Bone marrow (tissue), 2 donors: ENCODE results near the gene ETV6.

ENCODE experiments used
- DNase-seq, 2 donors: peaks; one replicate each; lab custom pipeline; 2025; lab: John Stamatoyannopoulos, UW

ETV6 gene

DNA sequence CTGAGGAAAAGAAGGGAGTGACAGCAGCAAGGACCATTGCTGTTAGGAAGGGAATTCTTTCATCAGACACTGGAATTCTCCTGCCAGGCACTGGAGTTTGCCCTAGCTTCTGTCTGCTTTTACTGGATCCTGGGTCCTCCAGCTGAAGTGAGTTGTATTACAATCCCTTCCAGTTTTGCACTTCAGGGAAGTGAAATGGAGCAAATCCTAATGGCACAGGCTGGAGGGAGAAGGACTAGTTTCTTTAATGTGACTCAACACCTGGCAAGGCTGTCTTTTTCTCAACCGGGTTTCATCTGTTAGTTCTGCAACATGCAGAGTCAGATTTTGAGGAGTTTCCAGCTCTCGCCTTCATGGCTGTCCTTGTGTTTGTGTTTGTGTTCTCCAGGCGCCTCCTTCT, 45.8 kb downstream of the ETV6 start:
- no peak for DNase-seq

DNA sequence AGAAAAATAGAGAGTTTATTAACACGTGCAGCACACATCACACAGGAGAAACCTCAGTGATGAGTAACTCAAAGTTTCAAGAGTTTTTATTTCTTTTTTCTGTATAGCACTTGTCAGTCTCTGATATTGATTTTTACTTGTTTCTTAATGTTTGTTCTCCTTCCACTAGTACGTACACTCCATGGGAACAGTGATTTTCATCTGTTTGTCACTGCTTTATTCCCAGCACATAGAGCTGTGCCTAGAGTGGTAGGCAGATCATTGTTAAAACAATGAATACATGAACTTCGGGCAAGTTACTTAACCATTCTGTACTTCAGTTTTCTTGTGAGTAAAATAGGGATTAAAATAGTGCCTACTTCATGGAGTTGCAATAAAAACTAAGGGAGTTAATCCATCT, 46.6 kb downstream of the ETV6 start:
- DNase-seq: no peak

DNA sequence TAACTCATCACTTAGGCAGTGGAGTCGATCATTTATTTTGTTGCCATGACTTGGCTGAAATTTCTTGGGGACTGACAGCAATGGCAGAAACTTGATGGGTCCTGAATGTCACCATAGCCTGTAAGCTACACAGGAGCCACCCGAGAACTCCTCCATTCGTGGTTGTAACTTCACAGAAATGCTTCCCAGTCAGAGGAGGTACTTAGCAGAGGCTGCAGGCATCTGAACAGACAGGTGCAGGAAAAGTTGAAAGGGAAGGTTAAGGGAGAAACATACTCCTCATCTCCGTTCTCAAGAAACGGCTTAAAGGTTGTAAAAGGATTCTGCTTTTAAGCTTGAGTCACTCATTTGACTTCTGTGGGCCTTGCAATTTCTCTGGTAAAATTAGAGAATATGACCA, 47.7 kb downstream of the ETV6 start:
- no peak for DNase-seq

DNA sequence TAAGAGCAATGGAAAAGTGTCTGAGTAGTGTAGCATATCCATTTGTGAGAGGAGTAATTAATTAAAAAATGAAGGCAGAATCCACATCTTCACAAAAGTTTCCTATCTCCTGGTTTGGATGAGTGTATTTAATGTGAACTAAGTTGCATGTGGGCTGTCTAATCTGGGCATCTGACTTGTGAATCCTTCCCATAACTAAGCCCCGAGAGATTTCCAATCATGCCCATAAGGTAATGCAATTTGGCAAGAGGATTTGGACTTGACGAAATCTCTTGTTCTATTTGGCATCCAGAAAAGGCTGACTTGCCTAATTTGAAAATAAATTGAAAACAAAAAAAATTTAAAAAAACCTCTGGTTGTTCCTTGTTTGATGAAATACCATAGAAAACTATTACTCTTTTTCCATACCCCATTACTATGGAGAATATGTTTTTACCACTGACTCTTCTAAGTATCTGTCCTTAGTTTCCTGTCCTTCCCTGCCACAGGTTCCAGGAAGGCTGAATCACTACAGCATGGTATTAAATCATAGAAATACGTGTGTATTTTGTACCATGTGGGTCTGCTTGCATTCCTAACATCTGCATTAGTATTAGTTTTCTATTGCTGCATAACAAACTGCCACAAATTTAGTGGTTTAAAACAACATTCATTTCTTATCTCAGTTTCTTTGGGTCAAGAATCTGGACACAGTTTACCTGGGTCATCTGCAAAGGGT, 48.4 kb downstream of the ETV6 start:
- no peak for DNase-seq

DNA sequence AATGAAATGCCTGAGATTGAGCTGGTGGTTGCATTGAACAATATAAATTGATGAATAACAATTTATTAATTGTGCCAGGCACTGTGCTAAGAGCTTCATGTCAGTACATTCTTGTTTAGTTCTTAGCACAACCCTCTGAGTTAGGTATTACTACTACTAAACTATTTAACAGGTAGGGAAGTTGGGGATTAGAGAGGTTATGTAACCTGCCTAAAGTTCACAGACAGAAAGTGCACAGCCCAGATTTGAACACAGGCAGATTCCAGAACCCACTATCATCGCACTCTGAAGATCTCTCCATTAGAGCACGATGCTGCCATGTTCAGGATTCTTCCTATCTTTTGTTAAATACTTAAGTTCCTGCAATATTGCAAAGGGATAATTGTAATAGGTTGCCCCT, 49.3 kb downstream of the ETV6 start:
- no peak for DNase-seq

DNA sequence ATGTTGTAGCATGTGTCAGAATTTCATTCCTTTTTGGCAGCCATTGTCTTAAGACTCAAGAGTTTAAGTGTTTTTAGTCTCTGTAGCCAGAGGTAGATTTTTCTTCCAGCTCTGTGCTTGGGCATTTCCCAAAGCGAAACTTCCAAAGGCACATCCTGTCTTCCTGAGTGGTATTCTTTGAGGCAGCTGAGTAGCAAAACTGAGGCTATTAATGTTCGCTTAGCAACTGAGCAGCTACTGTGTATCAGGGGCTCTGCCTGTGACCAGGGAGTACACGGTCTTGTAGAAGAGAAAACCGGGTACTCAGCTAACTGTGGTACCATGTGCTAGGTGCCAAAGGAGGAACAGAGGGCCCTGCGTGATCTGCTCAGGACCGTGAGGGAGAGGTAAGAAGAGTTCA, 52.0 kb downstream of the ETV6 start:
- no peak for DNase-seq

DNA sequence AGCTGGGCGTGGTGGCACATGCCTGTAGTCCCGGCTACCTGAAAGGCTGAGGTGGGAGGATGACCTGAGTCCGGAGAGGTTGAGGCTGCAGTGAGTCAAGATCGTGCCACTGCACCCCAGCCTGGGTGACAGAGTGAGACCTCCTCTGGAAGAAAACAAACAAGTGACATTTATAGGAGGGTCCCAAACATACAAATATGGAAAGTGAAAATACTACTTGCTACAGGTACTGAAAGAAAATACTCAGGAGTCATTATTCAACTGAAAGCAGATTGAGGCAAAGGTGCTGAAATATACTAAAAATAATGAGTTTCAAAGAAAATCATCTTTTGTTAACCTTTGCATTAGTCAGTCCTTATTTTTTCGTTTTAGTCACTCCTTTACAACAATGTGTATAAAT, 53.5 kb downstream of the ETV6 start:
- no peak for DNase-seq

DNA sequence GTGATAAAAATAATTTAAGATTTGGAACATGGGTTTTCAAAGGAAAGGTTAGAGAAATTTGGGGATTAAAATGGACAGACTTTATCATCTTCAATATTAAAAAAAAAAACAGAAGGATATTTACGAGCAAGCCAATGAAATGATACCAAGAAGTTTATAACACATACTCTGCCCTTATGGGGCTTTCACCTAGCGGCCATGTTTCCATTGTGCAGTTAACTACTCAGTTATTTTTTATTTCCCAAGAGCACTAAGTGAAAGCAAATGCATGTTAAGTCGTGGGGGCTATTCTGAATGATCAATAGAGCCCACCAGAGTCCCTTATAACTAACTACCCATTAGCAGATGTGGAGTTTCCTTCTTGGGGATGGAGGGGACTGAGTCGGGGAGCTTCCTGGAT, 53.9 kb downstream of the ETV6 start:
- DNase-seq: no peak

DNA sequence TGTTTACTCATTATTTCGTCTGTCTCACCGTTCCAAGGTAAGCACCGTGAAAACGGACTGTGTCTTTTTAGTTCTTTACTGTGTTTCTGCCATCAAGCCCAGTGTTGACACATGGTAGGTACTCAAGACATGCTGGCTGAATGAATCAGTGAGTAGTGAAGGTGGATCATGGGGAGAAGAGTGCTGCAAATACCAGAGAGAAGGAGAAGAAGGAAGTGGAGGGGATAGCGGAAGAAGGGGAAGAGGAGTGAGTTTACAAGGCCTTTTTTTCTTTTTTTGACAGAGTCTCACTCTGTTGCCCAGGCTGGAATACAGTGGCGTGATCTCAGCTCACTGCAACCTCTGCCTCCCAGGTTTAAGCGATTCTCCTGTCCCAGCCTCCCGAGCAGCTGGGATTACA, 54.6 kb downstream of the ETV6 start:
- DNase-seq: no peak

DNA sequence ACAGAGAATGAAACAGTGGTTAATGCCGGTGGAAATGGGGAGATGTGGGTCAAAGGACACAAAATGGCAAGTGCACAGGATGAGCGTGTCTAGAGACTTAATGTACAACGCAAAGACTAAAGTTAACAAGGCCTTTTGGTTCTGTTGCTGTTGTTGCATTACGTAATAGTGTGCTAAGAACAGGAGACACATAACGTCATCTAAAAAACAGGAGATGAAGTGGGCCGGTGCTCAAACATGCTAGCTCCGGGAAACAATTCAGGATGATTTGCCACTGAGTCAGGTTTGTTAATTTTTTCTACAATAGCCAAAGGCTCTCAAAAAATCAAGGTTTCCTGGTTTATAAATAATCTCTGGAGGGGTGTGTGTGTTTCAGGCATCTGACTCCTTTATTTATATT, 55.5 kb downstream of the ETV6 start:
- no peak for DNase-seq

DNA sequence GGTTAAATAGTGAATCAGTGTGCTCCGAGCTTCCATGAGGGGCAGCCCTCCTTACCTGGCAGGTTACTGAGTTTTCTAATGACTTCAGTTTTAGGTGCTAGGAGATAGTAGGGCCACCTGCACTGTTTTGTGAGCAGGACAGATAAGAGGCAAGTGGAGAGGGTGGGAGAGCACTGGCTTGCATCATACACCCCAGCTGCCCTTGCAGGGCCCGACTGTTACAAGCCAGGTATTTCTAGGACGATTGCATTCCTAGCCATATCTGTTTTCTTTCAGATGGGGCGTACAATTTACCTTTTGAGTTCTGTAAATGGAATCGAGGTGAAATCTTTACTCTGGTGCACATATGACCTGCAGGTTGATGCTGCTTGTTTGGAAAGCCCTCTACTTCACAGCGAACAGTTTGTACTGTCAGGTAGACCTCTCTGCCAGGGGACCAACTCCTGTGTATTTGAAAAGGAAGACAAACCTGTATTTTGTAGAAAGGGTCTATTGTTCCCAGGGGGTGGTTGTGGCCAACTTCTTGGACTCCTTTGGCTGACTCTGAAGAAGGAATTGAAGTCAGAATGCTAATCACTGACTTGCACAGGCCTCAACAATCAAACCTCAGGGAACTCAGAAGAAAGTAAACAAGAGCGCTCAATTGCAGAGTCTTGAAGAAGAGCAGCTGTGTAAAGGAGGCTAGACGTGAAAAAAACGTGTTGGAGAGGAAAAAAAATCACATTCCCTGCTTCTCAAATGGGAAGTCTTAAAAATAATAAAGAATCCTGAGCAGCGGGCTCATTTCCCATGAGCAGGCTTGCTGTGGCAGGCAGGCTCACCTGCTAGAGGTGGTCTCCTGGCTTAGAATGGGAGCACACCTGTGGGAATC, 57.3 kb downstream of the ETV6 start:
- no peak for DNase-seq

DNA sequence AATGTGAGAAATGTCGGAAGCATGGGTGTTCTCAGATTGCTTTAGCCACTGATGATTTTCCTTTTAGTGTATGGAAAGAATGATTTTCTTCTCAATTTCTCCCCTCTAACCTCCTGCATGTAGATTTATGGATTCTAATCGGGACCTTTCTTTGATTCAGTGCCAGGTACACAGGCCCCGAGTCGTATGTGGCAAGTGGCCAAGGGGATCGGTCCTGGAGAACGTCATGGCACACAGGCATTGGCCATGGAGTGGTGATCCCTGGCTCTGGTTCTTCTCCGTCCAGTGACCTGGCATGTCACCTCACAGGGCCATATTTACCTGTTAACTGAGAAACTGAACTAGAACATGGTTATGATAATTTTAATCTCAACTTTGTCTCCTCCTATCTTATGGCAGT, 58.1 kb downstream of the ETV6 start:
- DNase-seq: no peak

DNA sequence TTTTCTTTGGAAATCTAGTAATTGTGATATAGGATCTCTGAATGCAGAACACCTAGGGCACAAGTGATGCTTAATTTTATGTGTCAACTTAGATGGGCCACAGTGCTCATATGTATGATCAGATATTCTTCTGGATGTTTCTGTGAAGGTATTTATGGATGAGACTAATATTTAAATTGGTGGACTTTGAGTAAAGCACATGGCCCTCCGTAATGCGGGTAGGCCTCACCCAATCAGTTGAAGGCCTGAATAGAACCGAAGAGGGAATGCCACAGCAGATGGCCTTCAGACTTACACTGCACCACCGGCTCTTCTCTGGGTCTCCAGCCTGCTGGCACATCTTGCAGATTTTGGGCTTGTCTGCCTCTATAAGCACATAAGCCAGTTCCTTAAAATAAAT, 60.0 kb downstream of the ETV6 start:
- no peak for DNase-seq

DNA sequence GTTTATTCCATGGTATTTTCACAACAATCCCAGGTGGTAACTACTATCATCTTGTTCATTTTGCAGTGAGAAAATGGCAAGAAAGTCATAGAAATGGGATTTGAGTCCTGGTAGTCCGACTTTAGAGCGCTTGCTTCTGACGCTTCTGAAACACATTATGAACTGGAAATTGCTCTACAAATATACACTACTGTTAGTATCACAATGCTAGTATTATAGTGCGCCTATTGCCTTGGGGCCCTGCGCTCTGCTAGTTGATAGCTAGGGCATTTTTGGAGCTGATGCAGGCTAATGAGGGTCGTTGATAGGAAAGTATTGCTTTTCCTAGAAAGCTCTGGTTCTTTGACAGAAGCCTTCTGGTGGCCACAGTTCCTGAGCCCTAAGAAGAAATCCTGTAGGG, 61.0 kb downstream of the ETV6 start:
- DNase-seq: no peak

DNA sequence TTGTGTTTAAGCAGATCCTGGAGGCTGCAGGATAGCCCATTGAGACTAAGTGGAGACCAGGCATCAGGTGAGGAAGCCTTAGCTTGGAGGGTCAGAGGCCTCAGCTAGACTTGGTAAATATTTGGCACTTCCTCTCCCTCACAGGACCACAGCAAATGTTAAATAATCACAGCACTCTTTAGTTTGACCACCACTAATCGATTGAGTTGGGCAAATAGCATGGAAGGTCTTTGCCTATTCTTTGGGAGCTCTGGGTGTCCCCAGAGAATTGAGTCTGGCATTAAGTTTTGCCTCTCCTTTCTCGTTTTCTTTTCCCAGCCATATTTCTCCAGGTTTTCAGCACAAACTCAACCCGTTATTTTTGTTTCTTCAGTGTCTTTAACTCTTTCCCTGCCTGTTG, 61.4 kb downstream of the ETV6 start:
- DNase-seq: no peak

DNA sequence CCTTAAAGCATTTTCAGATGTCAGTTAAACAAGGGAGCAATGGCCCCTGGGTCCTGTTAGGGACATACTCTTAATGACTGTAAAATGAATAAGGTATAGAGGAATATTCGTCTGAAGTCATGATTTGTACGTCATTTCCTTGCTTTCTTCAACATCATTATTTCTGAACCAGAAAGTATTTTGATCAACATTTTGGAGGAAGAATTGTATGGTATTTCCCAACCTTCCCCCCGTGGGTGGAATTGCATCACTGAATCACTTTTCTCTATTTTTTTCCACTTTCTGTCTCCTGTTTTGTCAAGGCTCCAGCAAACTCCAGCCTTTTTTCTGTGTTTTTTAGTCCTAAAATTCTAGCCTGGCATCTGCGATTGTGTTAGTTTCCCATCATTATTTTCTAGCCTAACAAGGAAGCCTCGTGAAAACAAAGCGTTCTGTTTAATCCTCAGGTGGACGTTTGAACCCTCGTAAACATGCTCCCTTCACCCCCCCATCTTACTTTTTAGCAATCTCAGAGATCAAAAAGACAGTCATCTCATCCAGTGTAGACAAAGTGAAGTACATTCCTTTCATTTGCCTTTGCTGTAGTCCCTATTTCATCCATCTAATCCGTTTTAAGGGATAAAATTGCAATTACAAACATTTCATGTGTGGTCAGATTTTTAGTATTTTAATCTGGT, 62.3 kb downstream of the ETV6 start:
- DNase-seq: no peak

DNA sequence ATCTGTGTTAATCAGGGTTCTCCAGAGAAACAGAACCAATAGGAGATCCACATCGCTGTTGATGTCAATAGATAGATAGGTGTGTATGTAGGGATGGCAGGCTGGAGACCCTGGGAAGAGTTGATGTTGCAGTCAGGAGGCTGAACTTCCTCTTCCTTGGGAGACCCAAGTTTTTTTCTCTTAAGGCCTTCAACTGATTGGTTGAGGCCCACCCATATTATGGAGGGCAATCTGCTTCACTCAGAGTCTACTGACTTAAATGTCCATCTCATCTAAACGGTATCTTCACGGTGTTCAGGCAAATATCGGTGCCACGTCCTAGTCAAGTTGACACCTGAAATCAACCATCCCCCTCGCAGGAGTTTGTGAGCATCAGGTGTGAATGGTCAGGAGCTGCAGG, 63.0 kb downstream of the ETV6 start:
- no peak for DNase-seq

DNA sequence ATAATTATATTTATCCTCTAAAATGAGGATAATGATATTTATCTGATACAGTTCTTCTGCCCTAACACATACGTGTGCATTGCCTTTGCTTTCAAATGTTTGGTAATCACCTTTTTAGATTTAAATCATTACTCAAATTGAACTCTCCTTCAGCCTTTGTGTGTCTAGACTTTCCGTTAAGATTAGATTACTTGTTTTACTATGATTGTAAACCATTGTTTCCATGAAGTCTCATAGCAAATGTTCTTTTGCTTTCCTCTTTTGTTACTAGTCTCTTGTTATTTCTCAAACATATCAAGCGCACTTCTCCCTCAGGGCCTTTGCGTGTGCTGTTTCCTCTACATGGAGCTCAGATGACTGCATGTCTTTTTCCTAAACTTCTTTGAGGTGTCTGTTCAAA, 63.7 kb downstream of the ETV6 start:
- no peak for DNase-seq

DNA sequence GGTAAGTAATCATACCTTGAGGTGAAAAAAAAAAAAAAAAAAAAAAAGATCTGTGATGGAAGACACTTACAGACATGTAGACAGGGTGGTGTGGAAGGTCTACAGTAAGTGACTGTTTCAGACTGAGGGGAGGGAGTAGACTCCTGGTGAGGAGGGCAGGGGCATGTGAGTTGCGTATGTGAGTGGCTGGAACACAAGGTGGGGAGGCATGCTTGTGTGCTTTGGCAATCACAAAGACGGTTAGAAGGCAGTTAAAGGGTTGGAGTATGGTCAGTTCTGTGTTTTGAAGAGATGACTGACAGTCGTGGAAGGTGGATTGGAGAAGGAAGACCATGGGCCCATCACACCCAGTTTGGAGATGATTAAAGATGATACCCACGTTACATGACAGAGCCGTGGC, 65.2 kb downstream of the ETV6 start:
- DNase-seq: no peak

DNA sequence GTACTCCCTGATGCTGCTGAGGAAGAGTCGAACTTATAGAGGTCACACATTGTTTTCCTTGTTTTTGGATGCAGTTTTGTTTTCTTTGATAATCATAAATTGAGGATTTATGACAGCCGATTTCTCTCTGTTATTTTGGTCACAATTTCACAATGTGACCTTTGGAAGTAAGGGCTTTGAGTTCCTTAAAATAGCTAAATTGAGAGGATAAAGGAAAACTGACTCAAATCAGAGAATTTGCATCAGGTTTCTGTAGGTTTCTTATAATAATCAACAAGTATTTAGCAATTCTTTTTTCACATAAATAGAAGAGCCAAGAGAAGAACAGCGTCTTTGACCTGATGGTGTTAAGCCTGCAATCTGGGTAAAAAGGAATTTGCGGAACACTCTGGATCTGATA, 66.1 kb downstream of the ETV6 start:
- DNase-seq: no peak

DNA sequence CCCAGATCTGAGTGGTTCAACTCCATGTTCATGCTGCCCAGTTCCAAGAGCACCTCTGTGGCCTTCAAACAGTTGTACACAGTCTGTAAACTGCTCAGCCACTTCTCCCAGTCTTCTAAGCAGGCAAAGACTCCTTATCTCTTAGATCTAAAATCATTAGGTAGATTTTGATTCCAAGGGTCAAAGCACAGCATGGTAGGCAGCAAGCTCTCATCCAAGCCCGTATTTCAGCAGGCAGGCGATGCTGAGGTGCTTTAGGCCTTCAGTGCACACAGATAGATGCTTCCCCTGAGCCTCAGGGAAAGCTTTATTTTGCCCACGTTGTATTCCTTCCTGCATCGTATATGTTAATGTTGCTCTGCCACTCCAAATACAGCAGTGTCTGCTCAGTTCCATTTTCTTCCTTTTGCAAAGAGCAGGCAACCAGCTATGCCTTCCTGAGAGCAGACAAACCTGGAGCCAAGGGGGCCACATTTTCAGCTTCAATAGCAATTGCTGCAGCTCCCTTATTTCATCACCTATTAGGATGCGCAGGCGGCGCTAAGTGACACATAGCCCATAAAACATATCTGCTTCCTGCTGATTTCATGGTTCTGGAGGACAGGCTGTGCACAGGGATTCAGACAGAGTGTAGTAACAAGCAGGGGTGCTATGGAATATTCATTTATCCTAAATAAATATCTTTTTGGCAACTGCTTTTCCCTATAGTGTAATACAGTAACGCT, 67.5 kb downstream of the ETV6 start:
- DNase-seq: no peak

DNA sequence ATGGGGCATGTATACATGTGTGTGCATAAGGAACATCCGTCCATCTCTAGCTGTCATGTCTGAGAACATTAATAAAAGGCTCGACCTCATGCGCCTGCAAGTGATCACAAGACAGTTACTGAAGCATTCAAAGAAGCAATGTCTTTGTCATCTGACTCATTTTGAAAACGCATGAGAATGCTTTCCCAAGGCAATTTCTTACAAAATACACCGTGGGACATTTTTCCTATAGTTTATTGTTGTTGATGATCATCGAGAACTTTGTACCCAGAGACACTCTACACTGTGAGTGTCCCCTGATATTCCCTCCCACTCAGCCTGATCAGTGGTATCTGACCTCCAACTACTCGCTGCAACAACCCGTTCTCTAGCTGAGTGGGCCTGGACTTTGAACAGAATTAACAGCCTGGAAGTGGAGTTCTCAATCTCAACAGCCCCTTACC, 68.1 kb downstream of the ETV6 start:
- no peak for DNase-seq
